Ascending aorta (tissue), 2 donors: ENCODE data around the gene RALGAPA2. TPM values are rescaled to one million over a fixed set of nuclear protein-coding genes. Genes with fewer than 3 reads are reported as not detected.

Experiments
- DNase-seq, 2 donors: peaks; one replicate each; pipeline ENCODE4 v3.0.0-alpha.2; 2019; ENCODE audit warnings: low spot score in 2 of 2
- H3K27ac ChIP-seq, 2 donors: fragments of 200-600 bp; sonication (generic); one replicate each; pipeline ENCODE4 v1.5.1; 2016 to 2017; ENCODE audit warnings: mild to moderate bottlenecking in 1 of 2
- H3K27me3 ChIP-seq: fragments of 200-600 bp; sonication (generic); one replicate; pipeline ENCODE4 v1.5.1; 2017
- H3K36me3 ChIP-seq, 2 donors: fragments of 200-600 bp; sonication (generic); one replicate each; pipeline ENCODE4 v1.5.1; 2016
- H3K4me1 ChIP-seq, 2 donors: fragments of 200-600 bp; sonication (generic); one replicate each; pipeline ENCODE4 v1.5.1; 2016 to 2017; ENCODE audit warnings: mild to moderate bottlenecking in 1 of 2
- H3K4me3 ChIP-seq, 2 donors: fragments of 200-600 bp; sonication (generic); one replicate each; pipeline ENCODE4 v1.5.1; 2016 to 2017; ENCODE audit warnings: mild to moderate bottlenecking in 1 of 2
- H3K9me3 ChIP-seq, 2 donors: fragments of 200-600 bp; sonication (generic); one replicate each; pipeline ENCODE4 v1.5.1; 2016
- intact Hi-C: fragments of 100-400 bp; cut with DNase I; formaldehyde crosslinking; loops from one replicate; pipeline ENCODE4 v1.15.1; 2023
- total RNA-seq: library from RNA; depleted of rRNA; stranded (reverse); fragments of >200 nt; gene quantifications from one replicate; pipeline ENCODE4 v1.1.0, GENCODE V29; 2016
- TF ChIP-seq, protein P1 (sequence below), 3 experiments: fragments of 200-600 bp in 2 of 3; fragments of 450-650 bp in 1 of 3; sonication (generic) in 2 of 3; IDR thresholded peaks; one replicate each; pipeline ENCODE4 v1.5.1; 2016 to 2019; ENCODE audit warnings: antibody characterized with exemption in 3 of 3, mild to moderate bottlenecking in 1 of 3, moderate library complexity in 1 of 3

The RALGAPA2 gene
- total RNA-seq, 1 donor from 2014 or later = 68.9 TPM

DNA sequence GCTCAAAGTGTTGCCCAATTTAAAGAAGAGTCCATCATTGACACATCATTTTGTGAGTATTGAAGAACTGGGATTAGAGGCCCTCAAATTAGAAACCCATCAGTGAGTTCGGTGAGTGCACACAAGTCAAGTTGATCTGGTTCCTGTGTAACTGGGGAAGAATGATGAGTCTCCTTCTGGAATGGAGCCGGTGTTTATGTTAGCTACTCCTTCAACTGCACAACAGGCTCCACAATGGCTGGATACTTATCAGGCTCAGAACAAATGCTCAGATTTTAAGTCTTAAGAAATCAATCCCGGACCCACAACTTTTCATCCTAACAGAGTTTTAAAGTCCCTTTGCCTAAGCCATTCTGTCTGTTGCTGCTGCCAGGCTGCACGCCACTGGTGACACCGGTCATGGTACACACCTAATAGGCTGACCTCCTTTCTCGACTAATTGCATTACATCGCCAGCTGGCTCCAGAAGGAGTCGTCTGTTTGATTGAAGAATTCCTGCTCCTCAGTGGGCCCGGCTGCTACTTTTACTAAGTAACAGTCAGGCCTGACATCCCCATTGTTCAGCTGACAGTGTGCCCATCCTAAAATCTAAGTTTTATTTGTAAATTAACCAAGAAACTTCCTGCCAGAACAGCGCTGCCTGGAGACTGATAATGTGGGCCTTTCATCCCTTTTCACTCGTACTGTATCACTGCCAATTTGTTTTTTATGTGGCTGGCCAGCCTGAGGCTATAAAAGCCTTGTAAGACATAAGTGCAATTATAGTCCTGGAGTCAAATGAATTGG lies 214.2 kb downstream of the RALGAPA2 start:
- Histone ChIP-seq H3K4me1 (no peaks in the 10 kb centered on the region), H3K36me3 (peaks cover 27 to 40% of the 10 kb centered on the region in 2 donors), H3K9me3 (no peaks in the 10 kb centered on the region), H3K27me3 (no peaks in the 10 kb centered on the region), H3K27ac (no peak overlapping the region), H3K4me3 (no peak overlapping the region)
- TF ChIP-seq, protein P1, sequence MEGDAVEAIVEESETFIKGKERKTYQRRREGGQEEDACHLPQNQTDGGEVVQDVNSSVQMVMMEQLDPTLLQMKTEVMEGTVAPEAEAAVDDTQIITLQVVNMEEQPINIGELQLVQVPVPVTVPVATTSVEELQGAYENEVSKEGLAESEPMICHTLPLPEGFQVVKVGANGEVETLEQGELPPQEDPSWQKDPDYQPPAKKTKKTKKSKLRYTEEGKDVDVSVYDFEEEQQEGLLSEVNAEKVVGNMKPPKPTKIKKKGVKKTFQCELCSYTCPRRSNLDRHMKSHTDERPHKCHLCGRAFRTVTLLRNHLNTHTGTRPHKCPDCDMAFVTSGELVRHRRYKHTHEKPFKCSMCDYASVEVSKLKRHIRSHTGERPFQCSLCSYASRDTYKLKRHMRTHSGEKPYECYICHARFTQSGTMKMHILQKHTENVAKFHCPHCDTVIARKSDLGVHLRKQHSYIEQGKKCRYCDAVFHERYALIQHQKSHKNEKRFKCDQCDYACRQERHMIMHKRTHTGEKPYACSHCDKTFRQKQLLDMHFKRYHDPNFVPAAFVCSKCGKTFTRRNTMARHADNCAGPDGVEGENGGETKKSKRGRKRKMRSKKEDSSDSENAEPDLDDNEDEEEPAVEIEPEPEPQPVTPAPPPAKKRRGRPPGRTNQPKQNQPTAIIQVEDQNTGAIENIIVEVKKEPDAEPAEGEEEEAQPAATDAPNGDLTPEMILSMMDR (IDR thresholded peaks at IDR 0.05) = no peak
- intact Hi-C loops = no loop called here
- no peak for DNase-seq

GRCh38 chr20:20497242-20497978 lies 215.0 kb downstream of the RALGAPA2 start:
- intact Hi-C loops = no loop called here

GRCh38 chr20:20495729-20496503 lies 216.5 kb downstream of the RALGAPA2 start:
- intact Hi-C loops = no loop called here
- Histone ChIP-seq H3K36me3 (peaks cover 18 to 21% of the 10 kb centered on the region in 2 donors), H3K27ac (no peak overlapping the region), H3K4me1 (no peaks in the 10 kb centered on the region), H3K9me3 (no peaks in the 10 kb centered on the region), H3K4me3 (no peak overlapping the region), H3K27me3 (no peaks in the 10 kb centered on the region)
- DNase-seq = no peak
- TF ChIP-seq, protein P1 (IDR thresholded peaks at IDR 0.05) = no peak

More at GRCh38 chr20:20497242-20497978, 215.0 kb downstream of the RALGAPA2 start:
- TF ChIP-seq, protein P1 (IDR thresholded peaks at IDR 0.05) = no peak
- Histone ChIP-seq H3K4me1 (no peaks in the 10 kb centered on the region), H3K27ac (no peak overlapping the region), H3K27me3 (no peaks in the 10 kb centered on the region), H3K9me3 (no peaks in the 10 kb centered on the region), H3K36me3 (peaks cover 19 to 31% of the 10 kb centered on the region in 2 donors), H3K4me3 (no peak overlapping the region)
- no peak for DNase-seq

- no peaks in the 10 kb centered on the region for H3K27me3 ChIP-seq
- TF ChIP-seq, protein P1 (IDR thresholded peaks at IDR 0.05) = no peak
- no peak overlapping the region for H3K4me3 ChIP-seq
- H3K9me3 ChIP-seq = no peaks in the 10 kb centered on the region
- intact Hi-C loops = no loop called here
- H3K36me3 ChIP-seq = peaks cover 9 to 16% of the 10 kb centered on the region in 2 donors
- H3K4me1 ChIP-seq = no peaks in the 10 kb centered on the region
- no peak for DNase-seq
- H3K27ac ChIP-seq = no peak overlapping the region
Observed at GRCh38 chr20:20493701-20494100, 218.7 kb downstream of the RALGAPA2 start.

- H3K27ac ChIP-seq = no peak overlapping the region
- TF ChIP-seq, protein P1 (IDR thresholded peaks at IDR 0.05) = no peak
- no peaks in the 10 kb centered on the region for H3K9me3 ChIP-seq
- intact Hi-C loops = no loop called here
- no peak for DNase-seq
- H3K27me3 ChIP-seq = no peaks in the 10 kb centered on the region
- no peak overlapping the region for H3K4me3 ChIP-seq
- peaks cover 9 to 25% of the 10 kb centered on the region in 2 donors for H3K36me3 ChIP-seq
- H3K4me1 ChIP-seq = no peaks in the 10 kb centered on the region
Observed at GRCh38 chr20:20492521-20493332, 219.7 kb downstream of the RALGAPA2 start.
